ENCODE results near the gene SDC3. TPM values are rescaled to one million over a fixed set of nuclear protein-coding genes. Genes with fewer than 3 reads are reported as not detected.
A peak's percentile ranks its signal among the peaks of the same experiment; 100 is the strongest.
"Not testable (repeated sequence)": the region's sequence is repeated elsewhere in the genome, so short reads cannot be mapped to it uniquely, and the experiment has no call there.

Gene SDC3
- total RNA-seq, 1 donor from 2014 or later = 51.3 TPM

DNA sequence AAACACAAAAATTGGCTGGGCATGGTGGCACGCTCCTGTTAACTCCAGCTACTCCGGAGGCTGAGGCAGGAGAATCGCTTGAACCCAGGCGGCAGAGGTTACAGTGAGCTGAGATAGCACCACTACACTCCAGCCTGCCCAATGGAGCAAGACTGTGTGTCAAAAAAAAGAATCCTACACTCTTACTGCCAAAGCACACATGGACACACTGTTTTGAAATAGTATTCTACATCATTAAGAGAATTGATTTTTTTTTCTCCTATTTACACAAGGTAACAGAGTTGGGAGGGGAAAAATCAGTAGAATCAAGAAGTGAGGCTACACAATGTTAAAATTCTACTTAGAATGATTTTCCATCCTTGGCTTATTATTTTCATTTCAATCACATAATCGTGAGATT lies 42.1 kb upstream of the SDC3 start:
- Mint-ChIP-seq H3K9me3 (ENCODE audit: unreplicated experiment) (no peaks in the 10 kb centered on the region), H3K27ac (ENCODE audit: unreplicated experiment) (no peak overlapping the region), H3K4me3 (ENCODE audit: unreplicated experiment) (no peak overlapping the region), H3K36me3 (ENCODE audit: low read depth, unreplicated experiment) (peaks cover 39% of the 10 kb centered on the region), H3K4me1 (ENCODE audit: unreplicated experiment) (peaks cover 8% of the 10 kb centered on the region), H3K27me3 (ENCODE audit: unreplicated experiment) (peaks cover 2% of the 10 kb centered on the region)
- TF ChIP-seq, protein P1, sequence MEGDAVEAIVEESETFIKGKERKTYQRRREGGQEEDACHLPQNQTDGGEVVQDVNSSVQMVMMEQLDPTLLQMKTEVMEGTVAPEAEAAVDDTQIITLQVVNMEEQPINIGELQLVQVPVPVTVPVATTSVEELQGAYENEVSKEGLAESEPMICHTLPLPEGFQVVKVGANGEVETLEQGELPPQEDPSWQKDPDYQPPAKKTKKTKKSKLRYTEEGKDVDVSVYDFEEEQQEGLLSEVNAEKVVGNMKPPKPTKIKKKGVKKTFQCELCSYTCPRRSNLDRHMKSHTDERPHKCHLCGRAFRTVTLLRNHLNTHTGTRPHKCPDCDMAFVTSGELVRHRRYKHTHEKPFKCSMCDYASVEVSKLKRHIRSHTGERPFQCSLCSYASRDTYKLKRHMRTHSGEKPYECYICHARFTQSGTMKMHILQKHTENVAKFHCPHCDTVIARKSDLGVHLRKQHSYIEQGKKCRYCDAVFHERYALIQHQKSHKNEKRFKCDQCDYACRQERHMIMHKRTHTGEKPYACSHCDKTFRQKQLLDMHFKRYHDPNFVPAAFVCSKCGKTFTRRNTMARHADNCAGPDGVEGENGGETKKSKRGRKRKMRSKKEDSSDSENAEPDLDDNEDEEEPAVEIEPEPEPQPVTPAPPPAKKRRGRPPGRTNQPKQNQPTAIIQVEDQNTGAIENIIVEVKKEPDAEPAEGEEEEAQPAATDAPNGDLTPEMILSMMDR (IDR thresholded peaks at IDR 0.05; ENCODE audit: unreplicated experiment) = no peak
- no peak for DNase-seq (ENCODE audit: low spot score)

- H3K36me3 Mint-ChIP-seq (ENCODE audit: low read depth, unreplicated experiment) = peaks cover 39% of the 10 kb centered on the region
- H3K4me3 Mint-ChIP-seq (ENCODE audit: unreplicated experiment) = no peak overlapping the region
- TF ChIP-seq, protein P1 (IDR thresholded peaks at IDR 0.05; ENCODE audit: unreplicated experiment) = no peak
- H3K9me3 Mint-ChIP-seq (ENCODE audit: unreplicated experiment) = no peaks in the 10 kb centered on the region
- peaks cover 8% of the 10 kb centered on the region for H3K4me1 Mint-ChIP-seq (ENCODE audit: unreplicated experiment)
- peaks cover 2% of the 10 kb centered on the region for H3K27me3 Mint-ChIP-seq (ENCODE audit: unreplicated experiment)
- no peak for DNase-seq (ENCODE audit: low spot score)
- H3K27ac Mint-ChIP-seq (ENCODE audit: unreplicated experiment) = no peak overlapping the region
Observed at GRCh38 chr1:30950053-30950452, 41.5 kb upstream of the SDC3 start.

DNA sequence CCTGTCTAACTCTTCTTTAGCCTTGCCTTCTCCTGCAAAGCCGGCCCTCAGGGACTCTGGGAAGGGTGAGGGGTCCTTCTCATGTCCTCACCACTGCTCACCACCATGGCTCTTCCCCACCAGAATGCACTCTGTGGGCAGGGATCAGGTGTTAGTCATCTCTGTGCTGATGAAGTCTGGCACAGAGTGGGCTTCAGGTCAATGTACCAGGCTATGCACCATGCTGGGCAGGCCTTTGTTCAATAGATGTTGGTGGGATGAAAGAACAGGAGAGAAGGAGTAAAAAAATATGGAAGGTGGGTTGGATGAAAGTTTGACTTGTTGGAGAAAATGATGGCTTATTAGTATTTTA lies 40.9 kb upstream of the SDC3 start:
- H3K9me3 Mint-ChIP-seq (ENCODE audit: unreplicated experiment); H3K27me3 Mint-ChIP-seq (ENCODE audit: unreplicated experiment); DNase-seq (ENCODE audit: low spot score): not testable (repeated sequence)

GRCh38 chr1:30948813-30949486 lies 40.4 kb upstream of the SDC3 start:
- peaks cover 42% of the 10 kb centered on the region for H3K36me3 Mint-ChIP-seq (ENCODE audit: low read depth, unreplicated experiment)
- not testable (repeated sequence) for H3K4me1 Mint-ChIP-seq (ENCODE audit: unreplicated experiment)

More for the DNA sequence above, 40.9 kb upstream of the SDC3 start:
- H3K4me1 Mint-ChIP-seq (ENCODE audit: unreplicated experiment); H3K27ac Mint-ChIP-seq (ENCODE audit: unreplicated experiment); H3K4me3 Mint-ChIP-seq (ENCODE audit: unreplicated experiment): not testable (repeated sequence)
- H3K36me3 Mint-ChIP-seq (ENCODE audit: low read depth, unreplicated experiment) = peaks cover 43% of the 10 kb centered on the region

DNA sequence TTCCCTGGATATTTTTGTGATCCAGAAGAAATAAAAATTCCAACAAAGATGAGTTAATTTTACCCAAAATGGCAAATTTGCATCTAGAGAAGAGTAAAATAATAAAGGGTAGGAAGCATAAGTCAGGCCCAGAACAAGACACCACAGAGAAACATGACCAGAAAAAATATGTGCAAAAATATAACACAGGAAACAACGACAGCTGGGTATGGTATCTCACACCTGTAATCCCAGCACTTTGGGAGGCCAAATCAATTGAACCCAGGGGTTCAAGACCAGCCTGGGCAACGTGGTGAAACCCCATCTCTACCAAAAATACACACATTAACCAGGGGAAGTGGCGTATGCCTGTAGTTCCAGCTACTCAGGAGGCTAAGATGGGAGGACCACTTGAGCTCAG lies 39.7 kb upstream of the SDC3 start:
- Mint-ChIP-seq H3K4me1 (ENCODE audit: unreplicated experiment) (peaks cover 8% of the 10 kb centered on the region), H3K27ac (ENCODE audit: unreplicated experiment) (peak overlapping the region; percentile 57), H3K36me3 (ENCODE audit: low read depth, unreplicated experiment) (peaks cover 39% of the 10 kb centered on the region), H3K4me3 (ENCODE audit: unreplicated experiment) (peak overlapping the region; percentile 22), H3K9me3 (ENCODE audit: unreplicated experiment) (no peaks in the 10 kb centered on the region), H3K27me3 (ENCODE audit: unreplicated experiment) (peaks cover 2% of the 10 kb centered on the region)
- TF ChIP-seq, protein P1 (IDR thresholded peaks at IDR 0.05; ENCODE audit: unreplicated experiment) = no peak
- DNase-seq (ENCODE audit: low spot score) = no peak

More at GRCh38 chr1:30948813-30949486, 40.4 kb upstream of the SDC3 start:
- H3K27ac Mint-ChIP-seq (ENCODE audit: unreplicated experiment) = peak overlapping the region; percentile 25
- DNase-seq (ENCODE audit: low spot score); H3K27me3 Mint-ChIP-seq (ENCODE audit: unreplicated experiment); H3K4me3 Mint-ChIP-seq (ENCODE audit: unreplicated experiment); H3K9me3 Mint-ChIP-seq (ENCODE audit: unreplicated experiment): not testable (repeated sequence)

DNA sequence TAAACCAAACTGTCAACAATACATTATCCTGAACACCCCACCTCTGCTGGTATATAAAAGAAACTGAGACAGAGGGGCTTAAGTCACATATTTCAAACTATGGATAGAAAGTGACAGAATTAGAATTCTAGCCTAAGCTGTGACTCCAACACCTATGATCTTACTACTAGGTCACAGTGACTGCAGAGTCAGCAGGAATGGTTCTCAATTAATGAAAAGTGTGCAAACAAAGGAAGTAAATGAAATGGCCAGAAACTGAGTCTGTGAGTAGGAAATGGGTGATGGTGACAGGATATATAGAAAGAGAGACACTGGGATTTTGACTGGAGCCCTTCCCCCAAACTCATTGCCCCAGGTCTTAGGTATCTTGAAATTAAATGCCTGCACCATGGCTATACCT lies 38.7 kb upstream of the SDC3 start:
- Mint-ChIP-seq H3K4me1 (ENCODE audit: unreplicated experiment) (peaks cover 8% of the 10 kb centered on the region), H3K4me3 (ENCODE audit: unreplicated experiment) (peak overlapping the region; percentile 49), H3K36me3 (ENCODE audit: low read depth, unreplicated experiment) (peaks cover 38% of the 10 kb centered on the region), H3K27ac (ENCODE audit: unreplicated experiment) (no peak overlapping the region), H3K9me3 (ENCODE audit: unreplicated experiment) (no peaks in the 10 kb centered on the region), H3K27me3 (ENCODE audit: unreplicated experiment) (peaks cover 2% of the 10 kb centered on the region)
- TF ChIP-seq, protein P1 (IDR thresholded peaks at IDR 0.05; ENCODE audit: unreplicated experiment) = no peak
- no peak for DNase-seq (ENCODE audit: low spot score)
